ENCODE data around the gene TEKT2.

DNA sequence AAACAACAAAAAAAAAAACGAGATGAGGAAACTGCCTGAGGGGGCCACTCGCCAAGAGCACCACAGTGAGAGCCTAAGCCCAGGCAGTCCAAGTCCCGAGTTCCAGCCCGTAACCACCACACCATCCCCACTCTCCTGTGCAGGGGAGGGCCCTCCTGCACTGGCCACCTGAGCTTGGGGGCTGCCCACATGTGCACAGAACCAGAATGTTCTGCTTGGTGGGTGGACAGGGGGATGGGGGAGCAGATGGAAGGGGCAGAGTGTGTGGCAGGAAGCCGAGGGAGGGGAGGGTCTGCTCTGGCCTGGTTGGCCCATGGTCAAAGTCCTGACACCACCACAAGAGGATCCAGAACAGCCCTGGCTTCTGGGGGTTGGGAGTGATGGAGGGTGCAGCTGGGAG, 22.4 kb downstream of the TEKT2 start:
- TF ChIP-seq, protein P1, sequence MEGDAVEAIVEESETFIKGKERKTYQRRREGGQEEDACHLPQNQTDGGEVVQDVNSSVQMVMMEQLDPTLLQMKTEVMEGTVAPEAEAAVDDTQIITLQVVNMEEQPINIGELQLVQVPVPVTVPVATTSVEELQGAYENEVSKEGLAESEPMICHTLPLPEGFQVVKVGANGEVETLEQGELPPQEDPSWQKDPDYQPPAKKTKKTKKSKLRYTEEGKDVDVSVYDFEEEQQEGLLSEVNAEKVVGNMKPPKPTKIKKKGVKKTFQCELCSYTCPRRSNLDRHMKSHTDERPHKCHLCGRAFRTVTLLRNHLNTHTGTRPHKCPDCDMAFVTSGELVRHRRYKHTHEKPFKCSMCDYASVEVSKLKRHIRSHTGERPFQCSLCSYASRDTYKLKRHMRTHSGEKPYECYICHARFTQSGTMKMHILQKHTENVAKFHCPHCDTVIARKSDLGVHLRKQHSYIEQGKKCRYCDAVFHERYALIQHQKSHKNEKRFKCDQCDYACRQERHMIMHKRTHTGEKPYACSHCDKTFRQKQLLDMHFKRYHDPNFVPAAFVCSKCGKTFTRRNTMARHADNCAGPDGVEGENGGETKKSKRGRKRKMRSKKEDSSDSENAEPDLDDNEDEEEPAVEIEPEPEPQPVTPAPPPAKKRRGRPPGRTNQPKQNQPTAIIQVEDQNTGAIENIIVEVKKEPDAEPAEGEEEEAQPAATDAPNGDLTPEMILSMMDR (IDR thresholded peaks at IDR 0.05) = no peak
- no peak for TF ChIP-seq POLR2AphosphoS5 (IDR thresholded peaks at IDR 0.05)
- no peak for TF ChIP-seq POLR2A (IDR thresholded peaks at IDR 0.05; ENCODE audit: low read depth)

Measured in esophagus muscularis mucosa (tissue), 3 donors.